Activated naive CD4-positive, alpha-beta T cell treated with anti-CD3 and anti-CD28 coated beads for 36 hours (primary cell): ENCODE measurements around the gene AUH. TPM values are rescaled to one million over a fixed set of nuclear protein-coding genes. Genes with fewer than 3 reads are reported as not detected.

Source experiments
- CTCF ChIA-PET: fragments of 350-600 bp; sonication (Branson Sonifier 250); formaldehyde crosslinking; loops from one replicate; lab custom pipeline; 2021; ENCODE audit warnings: antibody characterized with exemption; lab: Charles Lee
- DNase-seq: peaks from one replicate; pipeline ENCODE4 v3.0.0-alpha.2; 2020
- H3K27ac Mint-ChIP-seq: one replicate; pipeline ENCODE4 v1.8.0; 2021; ENCODE audit warnings: mild to moderate bottlenecking, mixed read lengths
- H3K27me3 Mint-ChIP-seq: one replicate; pipeline ENCODE4 v1.8.0; 2021; ENCODE audit warnings: low read depth, mixed read lengths
- H3K36me3 Mint-ChIP-seq: one replicate; pipeline ENCODE4 v1.8.0; 2021; ENCODE audit warnings: low read depth, mixed read lengths
- H3K4me1 Mint-ChIP-seq: one replicate; pipeline ENCODE4 v1.8.0; 2021; ENCODE audit warnings: low read depth, mixed read lengths
- H3K4me3 Mint-ChIP-seq: one replicate; pipeline ENCODE4 v1.8.0; 2021; ENCODE audit warnings: mild to moderate bottlenecking, moderate library complexity, mixed read lengths
- H3K9me3 Mint-ChIP-seq: one replicate; pipeline ENCODE4 v1.8.0; 2021; ENCODE audit warnings: mixed read lengths
- intact Hi-C: fragments of 100-400 bp; cut with micrococcal nuclease; formaldehyde crosslinking; loops from one replicate; pipeline ENCODE4 v1.15.1; 2023
- total RNA-seq, 2 experiments: library from RNA; stranded (reverse); gene quantifications; one replicate each; pipeline ENCODE4 v1.2.3, GENCODE V29; 2021

AUH gene
- total RNA-seq, 2 experiments from 2014 or later = 13.4 to 14.4 TPM

DNA sequence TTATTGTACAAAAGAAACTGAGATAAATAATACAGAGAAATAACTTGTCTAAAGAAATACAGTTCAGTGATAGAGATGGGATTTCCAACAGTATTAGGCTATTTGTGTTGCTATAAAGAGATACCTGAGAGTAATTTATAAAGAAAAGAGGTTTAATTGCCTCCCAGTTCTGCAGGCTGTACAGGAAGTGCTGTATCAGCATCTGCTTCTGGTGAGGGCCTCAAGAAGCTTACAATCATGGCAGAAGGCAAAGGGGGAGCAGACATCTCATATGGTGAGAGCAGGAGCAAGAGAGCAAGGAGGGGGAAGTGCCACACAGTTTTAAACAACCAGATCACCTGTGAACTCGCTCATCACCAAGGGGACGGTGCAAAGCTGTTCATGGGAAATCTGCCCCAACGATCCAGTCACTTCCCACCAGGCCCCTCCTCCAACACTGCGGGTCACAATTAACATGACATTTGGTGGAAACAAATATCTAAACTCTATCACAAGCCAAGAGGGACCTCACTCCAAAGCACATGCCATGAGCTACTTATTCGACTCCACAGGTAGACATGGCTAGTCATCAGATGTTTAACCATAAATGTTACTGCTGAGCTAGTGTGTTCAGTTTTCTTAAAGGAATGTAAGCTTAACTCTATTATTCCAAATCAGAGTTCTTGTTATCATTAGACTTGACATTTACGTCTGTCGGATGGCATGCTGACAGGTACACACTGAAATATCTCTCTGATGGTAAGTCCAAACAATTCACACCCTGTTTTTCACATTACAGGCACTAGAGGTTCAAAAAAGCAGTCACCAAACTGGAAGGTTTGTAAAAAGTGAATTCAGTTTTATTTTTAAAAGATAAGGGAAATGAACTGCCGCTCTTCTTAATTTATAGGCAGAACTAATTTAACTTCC lies 82.2 kb downstream of the AUH start:
- Mint-ChIP-seq H3K9me3 (no peaks in the 10 kb centered on the region), H3K27me3 (no peaks in the 10 kb centered on the region), H3K4me1 (peaks cover 4% of the 10 kb centered on the region), H3K4me3 (no peak overlapping the region), H3K36me3 (peaks cover 12% of the 10 kb centered on the region), H3K27ac (no peak overlapping the region)
- intact Hi-C loops = no loop called here
- no peak for DNase-seq
- CTCF ChIA-PET = interaction anchor here (0.9 kb wide), 1 partner anchor 245 kb away, joined by 3 read pairs; no protein-coding TSS in a partner anchor

DNA sequence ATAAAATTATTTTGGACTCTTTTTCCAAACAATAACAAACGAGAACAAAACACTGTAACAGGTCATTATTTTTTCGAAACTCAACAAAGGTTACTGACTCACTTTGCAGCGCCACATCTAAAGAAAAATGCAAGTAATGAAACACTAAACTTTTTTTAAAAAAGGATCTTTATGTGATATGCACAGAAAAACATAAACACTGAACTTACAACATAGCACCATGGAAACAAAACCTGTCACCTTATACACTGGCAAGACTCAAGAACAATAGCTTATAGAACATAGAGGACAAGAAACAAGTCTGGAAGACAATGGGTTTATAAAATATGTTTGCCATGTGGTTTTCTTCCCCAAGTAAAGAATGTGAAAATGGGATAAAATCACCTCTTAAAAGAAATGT lies 85.2 kb downstream of the AUH start:
- Mint-ChIP-seq H3K4me3 (no peak overlapping the region), H3K9me3 (no peaks in the 10 kb centered on the region), H3K4me1 (peaks cover 8% of the 10 kb centered on the region), H3K27ac (no peak overlapping the region), H3K27me3 (no peaks in the 10 kb centered on the region), H3K36me3 (no peaks in the 10 kb centered on the region)
- intact Hi-C loops = no loop called here
- CTCF ChIA-PET = no interaction called here
- DNase-seq = no peak

DNA sequence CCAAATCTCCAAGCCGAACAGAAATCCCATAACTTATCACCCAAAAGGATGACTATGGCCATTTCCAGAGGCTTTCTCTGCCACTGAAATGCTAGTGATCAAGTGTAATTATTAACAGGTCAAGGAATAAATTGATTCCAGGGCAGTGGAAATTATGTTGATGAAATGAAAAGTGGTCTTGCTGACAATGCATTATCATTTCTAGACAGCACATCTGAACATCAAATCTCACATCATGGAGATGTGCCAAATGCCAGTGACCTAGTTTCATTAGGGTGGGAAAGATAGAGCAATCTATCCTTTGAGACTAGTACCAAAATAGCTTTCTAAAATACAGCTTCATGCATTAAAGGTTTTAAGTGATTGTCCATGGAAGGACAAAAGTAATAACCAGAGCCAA lies 86.1 kb downstream of the AUH start:
- CTCF ChIA-PET = no interaction called here
- Mint-ChIP-seq H3K27ac (no peak overlapping the region), H3K36me3 (no peaks in the 10 kb centered on the region), H3K4me1 (peaks cover 8% of the 10 kb centered on the region), H3K27me3 (no peaks in the 10 kb centered on the region), H3K9me3 (no peaks in the 10 kb centered on the region), H3K4me3 (no peak overlapping the region)
- intact Hi-C loops = loop anchor here (2.0 kb wide), 2 partner anchors 31 to 67 kb away; no protein-coding TSS in a partner anchor
- no peak for DNase-seq

DNA sequence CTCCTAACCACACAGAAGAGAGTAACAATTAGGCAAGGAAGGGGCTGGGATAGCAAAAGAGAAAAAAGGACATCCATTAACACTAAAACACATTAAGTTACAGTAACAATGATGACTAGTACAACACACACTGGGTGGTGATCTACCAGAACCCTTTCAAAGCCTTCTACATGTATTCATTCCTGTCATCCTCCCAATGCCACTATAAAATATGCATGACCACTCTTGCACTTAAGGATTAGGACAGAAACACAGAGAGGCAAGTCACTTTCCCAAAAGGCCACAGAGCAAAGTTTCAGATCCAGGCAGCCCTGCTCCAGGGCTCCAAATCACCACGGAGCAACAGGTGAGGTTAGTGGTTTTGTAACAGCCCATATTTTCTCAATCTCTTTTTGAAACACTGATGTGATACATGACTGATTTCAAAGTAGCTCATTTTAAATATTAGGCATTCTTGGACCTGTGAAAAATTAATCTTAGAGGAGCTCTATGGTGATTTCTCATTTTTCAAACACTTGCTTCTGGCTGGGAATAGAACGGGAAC lies 86.7 kb downstream of the AUH start:
- CTCF ChIA-PET = no interaction called here
- Mint-ChIP-seq H3K4me1 (peaks cover 8% of the 10 kb centered on the region), H3K27ac (no peak overlapping the region), H3K27me3 (no peaks in the 10 kb centered on the region), H3K4me3 (no peak overlapping the region), H3K9me3 (no peaks in the 10 kb centered on the region), H3K36me3 (no peaks in the 10 kb centered on the region)
- no peak for DNase-seq
- intact Hi-C loops = loop anchor here (2.0 to 5.0 kb wide), 3 partner anchors 30 to 228 kb away; no protein-coding TSS in a partner anchor

DNA sequence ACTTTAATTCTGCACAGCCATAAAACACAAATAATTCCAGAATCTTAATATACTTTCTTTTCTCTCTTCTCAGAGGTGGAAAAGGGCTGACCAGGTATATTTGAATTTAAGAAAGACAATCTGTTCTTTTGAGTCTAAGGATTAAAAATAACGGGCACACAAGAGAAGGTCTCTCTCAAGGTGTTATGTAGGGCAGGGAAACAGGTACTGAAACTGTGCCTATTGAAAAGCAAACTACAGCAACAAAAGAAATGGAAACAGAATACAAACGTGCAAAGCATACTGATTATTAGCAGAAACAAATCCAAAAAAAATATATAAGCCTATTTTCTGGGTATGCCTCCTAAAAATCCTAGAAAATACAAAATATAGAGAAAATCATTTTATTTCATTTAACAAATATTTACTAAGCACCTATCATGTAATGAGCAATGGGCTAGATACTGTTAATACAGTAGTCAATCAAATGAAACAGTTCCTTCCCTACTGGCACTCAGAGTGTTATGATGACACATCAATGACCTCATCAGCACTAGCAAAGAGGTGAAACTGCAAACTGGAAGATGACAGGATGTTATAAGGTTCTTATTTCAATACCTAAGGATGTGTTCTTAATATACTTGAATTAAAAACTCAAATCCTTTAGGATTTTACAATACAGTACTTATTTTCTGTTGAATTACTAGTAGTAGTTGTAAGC lies 87.7 kb downstream of the AUH start:
- DNase-seq = peak; percentile 25
- Mint-ChIP-seq H3K4me3 (no peak overlapping the region), H3K9me3 (no peaks in the 10 kb centered on the region), H3K36me3 (no peaks in the 10 kb centered on the region), H3K27me3 (no peaks in the 10 kb centered on the region), H3K4me1 (peaks cover 8% of the 10 kb centered on the region), H3K27ac (no peak overlapping the region)
- intact Hi-C loops = loop anchor here (2.0 to 5.0 kb wide), 3 partner anchors 29 to 227 kb away; no protein-coding TSS in a partner anchor
- CTCF ChIA-PET = no interaction called here

DNA sequence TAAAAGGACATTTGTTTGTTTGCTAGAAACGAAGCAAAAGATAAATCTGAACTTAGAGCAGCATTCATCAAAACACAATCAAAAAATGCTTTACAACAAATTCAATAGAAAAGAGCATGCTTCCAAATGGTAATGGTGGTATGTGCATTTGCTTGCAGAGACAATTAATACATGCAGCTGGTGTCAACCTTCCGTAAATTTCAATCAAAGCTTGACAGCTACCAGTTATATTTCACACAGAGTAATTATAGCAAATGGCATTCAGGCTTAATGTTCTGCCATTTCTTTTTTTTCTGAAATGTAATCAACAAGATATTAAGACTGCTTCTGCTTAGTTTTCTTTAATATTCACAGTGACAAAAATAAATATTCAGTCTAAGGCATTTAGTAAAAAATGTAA lies 90.6 kb downstream of the AUH start:
- Mint-ChIP-seq H3K4me3 (no peak overlapping the region), H3K4me1 (peaks cover 8% of the 10 kb centered on the region), H3K27ac (no peak overlapping the region), H3K27me3 (no peaks in the 10 kb centered on the region), H3K36me3 (no peaks in the 10 kb centered on the region), H3K9me3 (no peaks in the 10 kb centered on the region)
- CTCF ChIA-PET = no interaction called here
- intact Hi-C loops = loop anchor here (5.0 kb wide), 1 partner anchor 224 kb away; no protein-coding TSS in a partner anchor
- no peak for DNase-seq

DNA sequence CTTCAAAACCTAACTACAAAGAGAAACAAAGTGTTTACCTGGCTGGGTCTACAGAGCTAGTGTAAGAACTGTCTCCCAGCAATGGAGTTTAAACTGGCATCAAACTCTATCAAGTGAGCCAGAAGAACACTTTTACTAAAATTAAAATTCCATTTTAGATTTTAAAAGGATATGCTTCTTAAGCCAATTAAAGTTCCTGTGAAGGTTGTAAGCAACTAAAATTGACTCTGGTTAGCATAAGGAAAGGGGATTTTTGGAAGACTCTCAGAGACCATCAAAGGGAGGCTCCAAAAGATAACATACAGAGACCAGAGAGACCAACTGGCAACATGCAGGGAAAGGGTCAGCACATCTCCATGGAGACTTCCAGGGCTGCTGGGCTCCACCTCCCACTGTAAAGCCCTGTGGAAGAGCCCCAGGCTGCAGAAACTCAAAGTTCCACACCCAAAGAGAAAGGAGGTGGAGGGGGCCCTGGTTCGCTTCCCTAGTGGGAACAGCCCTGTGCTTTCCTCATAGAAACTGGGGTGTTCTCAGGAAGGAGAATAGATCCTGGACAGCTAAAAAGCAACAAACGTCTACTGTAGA lies 91.7 kb downstream of the AUH start:
- no peak overlapping the region for H3K4me3 Mint-ChIP-seq
- H3K36me3 Mint-ChIP-seq = peaks cover 5% of the 10 kb centered on the region
- H3K4me1 Mint-ChIP-seq = peaks cover 7% of the 10 kb centered on the region
- CTCF ChIA-PET = no interaction called here
- H3K27me3 Mint-ChIP-seq = no peaks in the 10 kb centered on the region
- H3K9me3 Mint-ChIP-seq = no peaks in the 10 kb centered on the region
- H3K27ac Mint-ChIP-seq = no peak overlapping the region
- no peak for DNase-seq
- intact Hi-C loops = loop anchor here (5.0 kb wide), 1 partner anchor 223 kb away; no protein-coding TSS in a partner anchor

DNA sequence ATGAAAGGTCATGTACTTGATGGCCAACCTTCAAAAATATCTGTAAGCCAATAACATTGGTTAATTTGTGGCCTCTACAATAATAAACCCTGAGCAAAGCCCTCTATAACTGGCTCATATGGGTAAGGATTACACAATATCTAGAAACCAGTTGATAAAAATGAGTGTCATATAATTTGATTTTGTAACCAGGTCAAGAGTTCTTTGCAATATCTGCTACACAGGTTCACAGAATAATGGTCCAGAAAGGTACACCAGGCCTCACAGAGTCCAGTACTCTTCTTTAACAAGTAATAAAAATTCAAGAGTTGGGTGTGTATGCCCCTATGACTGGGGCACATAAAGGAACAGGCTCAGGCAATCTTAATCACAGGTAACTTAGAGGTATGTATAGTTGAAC lies 95.3 kb downstream of the AUH start:
- H3K27ac Mint-ChIP-seq = no peak overlapping the region
- intact Hi-C loops = no loop called here
- H3K36me3 Mint-ChIP-seq = peaks cover 13% of the 10 kb centered on the region
- H3K4me3 Mint-ChIP-seq = no peak overlapping the region
- peaks cover 3% of the 10 kb centered on the region for H3K9me3 Mint-ChIP-seq
- H3K4me1 Mint-ChIP-seq = peaks cover 3% of the 10 kb centered on the region
- DNase-seq = no peak
- CTCF ChIA-PET = no interaction called here
- no peaks in the 10 kb centered on the region for H3K27me3 Mint-ChIP-seq

DNA sequence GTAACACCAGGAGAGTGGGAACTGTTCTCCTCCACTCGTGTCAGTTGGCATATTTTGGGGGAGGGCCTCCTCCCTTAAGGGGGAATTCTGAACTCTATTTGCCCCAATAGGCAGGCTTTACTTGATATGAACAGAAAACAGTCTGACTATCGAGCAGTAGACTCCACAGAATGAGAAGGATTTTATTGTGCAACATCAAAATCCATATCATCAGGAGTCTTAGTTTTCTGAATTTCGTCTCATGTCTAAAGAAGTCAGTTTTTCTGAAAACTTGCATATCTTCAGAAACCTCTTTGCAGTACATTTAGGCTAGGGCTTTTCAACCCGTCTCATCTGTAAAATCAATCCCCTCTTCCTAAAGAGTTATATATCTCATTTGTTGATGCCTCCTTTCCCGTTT lies 96.2 kb downstream of the AUH start:
- H3K4me1 Mint-ChIP-seq = peaks cover 4% of the 10 kb centered on the region
- no peaks in the 10 kb centered on the region for H3K27me3 Mint-ChIP-seq
- peaks cover 15% of the 10 kb centered on the region for H3K36me3 Mint-ChIP-seq
- intact Hi-C loops = no loop called here
- H3K27ac Mint-ChIP-seq = no peak overlapping the region
- CTCF ChIA-PET = interaction anchor here (0.8 kb wide), 1 partner anchor 12 kb away, joined by 3 read pairs; no protein-coding TSS in a partner anchor
- H3K4me3 Mint-ChIP-seq = no peak overlapping the region
- DNase-seq = no peak
- peaks cover 3% of the 10 kb centered on the region for H3K9me3 Mint-ChIP-seq

DNA sequence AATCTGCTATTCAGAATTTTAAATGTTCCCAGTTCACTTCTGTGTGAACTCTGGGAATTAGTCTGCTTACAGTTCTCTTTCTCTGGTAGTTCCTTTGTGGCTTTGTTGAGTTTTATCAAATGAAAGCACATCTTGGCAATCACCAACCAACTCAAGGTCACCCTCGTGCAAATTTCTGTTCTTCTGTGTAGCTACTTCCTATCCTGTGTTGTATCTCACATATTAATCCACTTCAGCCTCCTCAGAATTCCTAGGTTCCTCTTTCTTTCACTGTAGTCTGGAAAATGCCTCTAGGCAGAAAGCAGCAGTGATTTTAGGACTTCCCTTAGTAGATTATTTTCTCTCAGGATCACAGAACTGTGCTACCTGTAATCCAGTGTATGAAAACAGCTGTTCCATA lies 100.3 kb downstream of the AUH start:
- no peak for DNase-seq
- H3K9me3 Mint-ChIP-seq = peaks cover 3% of the 10 kb centered on the region
- H3K4me1 Mint-ChIP-seq = peaks cover 4% of the 10 kb centered on the region
- no peaks in the 10 kb centered on the region for H3K27me3 Mint-ChIP-seq
- CTCF ChIA-PET = no interaction called here
- intact Hi-C loops = no loop called here
- peaks cover 15% of the 10 kb centered on the region for H3K36me3 Mint-ChIP-seq
- no peak overlapping the region for H3K27ac Mint-ChIP-seq
- H3K4me3 Mint-ChIP-seq = no peak overlapping the region

DNA sequence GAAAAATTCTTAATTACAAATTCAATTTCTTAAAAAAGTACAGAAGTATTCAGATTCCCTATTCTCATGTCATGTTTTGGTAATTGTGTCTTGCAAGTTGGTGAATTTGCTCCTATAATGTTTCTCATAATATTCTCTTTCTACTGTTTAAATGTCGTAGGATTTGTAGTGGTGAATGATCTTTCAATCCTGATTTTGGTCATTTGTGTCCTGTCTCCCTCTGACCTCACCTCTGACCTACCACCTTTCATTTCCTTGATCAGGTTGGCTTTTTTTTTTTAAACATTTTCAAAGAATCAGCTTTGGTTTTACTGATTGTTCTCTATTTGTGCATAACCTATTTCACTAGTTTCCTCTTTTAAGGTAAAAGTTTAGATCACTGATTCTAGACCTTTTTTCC lies 102.6 kb downstream of the AUH start:
- Mint-ChIP-seq H3K36me3 (peaks cover 6% of the 10 kb centered on the region), H3K4me3 (no peak overlapping the region), H3K27ac (no peak overlapping the region), H3K9me3 (peaks cover 3% of the 10 kb centered on the region), H3K27me3 (no peaks in the 10 kb centered on the region), H3K4me1 (peaks cover 6% of the 10 kb centered on the region)
- intact Hi-C loops = no loop called here
- no peak for DNase-seq
- CTCF ChIA-PET = no interaction called here

DNA sequence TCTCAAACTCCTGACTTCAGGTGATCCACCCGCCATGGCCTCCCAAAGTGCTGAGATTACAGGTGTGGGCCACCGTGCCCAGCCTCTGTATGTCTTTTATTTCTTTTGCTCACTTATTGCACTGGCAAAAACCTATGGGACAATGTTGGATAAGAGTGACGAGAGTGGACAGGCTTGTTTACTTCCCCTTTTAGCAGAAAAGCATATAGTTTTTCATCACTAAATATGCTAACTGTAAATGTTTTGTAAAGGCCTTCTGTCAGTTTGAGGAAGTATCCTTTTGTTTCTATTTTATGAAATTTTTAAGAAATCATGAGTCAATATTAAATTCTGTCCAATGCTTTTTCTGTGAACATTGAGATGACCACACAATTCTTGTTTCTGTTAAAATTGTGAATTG lies 103.3 kb downstream of the AUH start:
- Mint-ChIP-seq H3K4me3 (no peak overlapping the region), H3K9me3 (no peaks in the 10 kb centered on the region), H3K27me3 (no peaks in the 10 kb centered on the region), H3K36me3 (peaks cover 2% of the 10 kb centered on the region), H3K4me1 (peaks cover 8% of the 10 kb centered on the region), H3K27ac (no peak overlapping the region)
- no peak for DNase-seq
- CTCF ChIA-PET = no interaction called here
- intact Hi-C loops = no loop called here
